ENCODE results near the gene ACTL8.

Gene ACTL8

GRCh38 chr1:17795081-17795809 is 40.1 kb downstream of the ACTL8 start:
- in situ Hi-C loops (cut with HindIII; ENCODE audit: low sequenced_read_pairs): no loop called here
- H3K4me3 ChIP-seq (ENCODE audit: low read depth, low read length): no peak overlapping the region
- no peak for DNase-seq (ENCODE audit: low read depth)
- TF ChIP-seq CTCF (IDR thresholded peaks at IDR 0.05; ENCODE audit: low read depth, low read length, missing control alignments): no peak

- H3K4me3 ChIP-seq (ENCODE audit: low read depth, low read length): no peak overlapping the region
- no peak for TF ChIP-seq CTCF (IDR thresholded peaks at IDR 0.05; ENCODE audit: low read depth, low read length, missing control alignments)
- no peak for DNase-seq (ENCODE audit: low read depth)
- in situ Hi-C loops (cut with HindIII; ENCODE audit: low sequenced_read_pairs): no loop called here
Measured at GRCh38 chr1:17795836-17796645, 40.9 kb downstream of the ACTL8 start.

- no peak for TF ChIP-seq CTCF (IDR thresholded peaks at IDR 0.05; ENCODE audit: low read depth, low read length, missing control alignments)
- DNase-seq (ENCODE audit: low read depth): no peak
- H3K4me3 ChIP-seq (ENCODE audit: low read depth, low read length): no peak overlapping the region
- in situ Hi-C loops (cut with HindIII; ENCODE audit: low sequenced_read_pairs): no loop called here
Measured at GRCh38 chr1:17797478-17797877, 42.3 kb downstream of the ACTL8 start.

- DNase-seq (ENCODE audit: low read depth): no peak
- H3K4me3 ChIP-seq (ENCODE audit: low read depth, low read length): no peak overlapping the region
- TF ChIP-seq CTCF (IDR thresholded peaks at IDR 0.05; ENCODE audit: low read depth, low read length, missing control alignments): no peak
- in situ Hi-C loops (cut with HindIII; ENCODE audit: low sequenced_read_pairs): no loop called here
Measured at GRCh38 chr1:17798011-17798410, 42.9 kb downstream of the ACTL8 start.

- in situ Hi-C loops (cut with HindIII; ENCODE audit: low sequenced_read_pairs): no loop called here
- no peak overlapping the region for H3K4me3 ChIP-seq (ENCODE audit: low read depth, low read length)
- TF ChIP-seq CTCF (IDR thresholded peaks at IDR 0.05; ENCODE audit: low read depth, low read length, missing control alignments): no peak
- DNase-seq (ENCODE audit: low read depth): no peak
Measured at GRCh38 chr1:17798799-17799382, 43.8 kb downstream of the ACTL8 start.

- in situ Hi-C loops (cut with HindIII; ENCODE audit: low sequenced_read_pairs): no loop called here
- no peak overlapping the region for H3K4me3 ChIP-seq (ENCODE audit: low read depth, low read length)
- no peak for TF ChIP-seq CTCF (IDR thresholded peaks at IDR 0.05; ENCODE audit: low read depth, low read length, missing control alignments)
- no peak for DNase-seq (ENCODE audit: low read depth)
Measured at GRCh38 chr1:17799642-17800041, 44.5 kb downstream of the ACTL8 start.

Measured in astrocyte of the cerebellum (primary cell).